K562 (cell line): Measurements from ENCODE around the gene ERCC2. TPM values are rescaled to one million over a fixed set of nuclear protein-coding genes. Genes with fewer than 3 reads are reported as not detected.
A peak's percentile ranks its signal among the peaks of the same experiment; 100 is the strongest.

Source experiments
- CTCFL ChIP-seq: IDR thresholded peaks from 2 replicates; pipeline ENCODE4 v1.6.1; 2011; ENCODE audit warnings: borderline replicate concordance, low read depth, mild to moderate bottlenecking, moderate library complexity, low read length; ENCODE audit not compliant: insufficient read depth, poor library complexity, severe bottlenecking
- GABPB1 ChIP-seq: sonication (generic); formaldehyde crosslinking; IDR thresholded peaks from 2 replicates; pipeline ENCODE4 v1.8.0; 2022; ENCODE audit warnings: mild to moderate bottlenecking, missing genetic modification reagents
- HDAC1 ChIP-seq, 2 experiments: fragments of 450-650 bp; IDR thresholded peaks; 2 replicates each; pipeline ENCODE4 v1.6.1; 2016 to 2017; ENCODE audit warnings: inconsistent platforms in 1 of 2, mild to moderate bottlenecking in 1 of 2, moderate library complexity in 1 of 2
- HDAC3 ChIP-seq: fragments of 450-650 bp; IDR thresholded peaks from 2 replicates; pipeline ENCODE4 v1.6.1; 2018; ENCODE audit warnings: borderline replicate concordance, mild to moderate bottlenecking, moderate library complexity; ENCODE audit not compliant: partially characterized antibody
- KLF10 ChIP-seq: fragments of 250-450 bp; sonication (Bioruptor Pico); IDR thresholded peaks from 2 replicates; pipeline ENCODE4 v1.6.1; 2021; ENCODE audit warnings: matching md5 sums
- MLX ChIP-seq, 2 experiments: fragments of 450-650 bp in 1 of 2; sonication (generic) in 1 of 2; formaldehyde crosslinking; conservative IDR thresholded peaks; 2 replicates each; pipeline versions ENCODE4 v1.4.0 to v1.8.1; 2020 to 2022; ENCODE audit warnings: mild to moderate bottlenecking in 1 of 2, missing genetic modification reagents in 1 of 2
- NFE2L1 ChIP-seq: fragments of 450-650 bp; IDR thresholded peaks from 2 replicates; pipeline ENCODE4 v1.6.1; 2016; ENCODE audit warnings: missing genetic modification characterization, low read depth, mild to moderate bottlenecking, missing compliant biosample characterization, moderate library complexity, borderline replicate concordance
- SOX6 ChIP-seq: fragments of 450-650 bp; IDR thresholded peaks from 2 replicates; pipeline ENCODE4 v1.6.1; 2014; ENCODE audit warnings: mild to moderate bottlenecking
- THRA ChIP-seq: fragments of 450-650 bp; IDR thresholded peaks from 2 replicates; pipeline ENCODE4 v1.6.1; 2017; ENCODE audit warnings: mild to moderate bottlenecking, moderate library complexity
- ZNF23 ChIP-seq: fragments of 250-450 bp; sonication (Bioruptor Pico); IDR thresholded peaks from 2 replicates; pipeline ENCODE4 v1.4.0; 2020; ENCODE audit warnings: mild to moderate bottlenecking
- ZNF318 ChIP-seq, 2 experiments: fragments of 450-650 bp; IDR thresholded peaks; 2 replicates each; pipeline ENCODE4 v1.6.1; 2016; ENCODE audit warnings: mild to moderate bottlenecking in 2 of 2, borderline replicate concordance in 1 of 2, low read depth in 1 of 2, moderate library complexity in 1 of 2
- ZNF76 ChIP-seq: fragments of 250-450 bp; sonication (Bioruptor Pico); IDR thresholded peaks from 2 replicates; pipeline ENCODE4 v1.4.0; 2020; ENCODE audit warnings: mild to moderate bottlenecking, moderate library complexity, borderline replicate concordance
- polyA plus RNA-seq, 8 experiments: library from polyadenylated mRNA; depleted of rRNA in 4 of 8; stranded (reverse) in 5 of 8; unstranded in 3 of 8; fragments of >200 nt; fragmentation: Nextera tagmentation in 2 of 8; fragmentation: Illumina TruSeq in 1 of 8; extraction: Ambion mirVana in 2 of 8; extraction: Trizol in 1 of 8; gene quantifications; 2 replicates each; pipeline versions ENCODE4 v1.2.1 to v1.2.3, GENCODE V29; 2011 to 2014; ENCODE audit warnings: inconsistent platforms in 1 of 8, missing spikeins in 1 of 8
- total RNA-seq, 7 experiments: library from RNA; depleted of rRNA in 6 of 7; stranded (reverse); fragments of >200 nt in 6 of 7; fragmentation: Illumina TruSeq in 2 of 7; extraction: Trizol in 2 of 7; gene quantifications; 2 replicates each; pipeline versions ENCODE4 v1.2.1 to v1.2.3, GENCODE V29; 2011 to 2021; ENCODE audit warnings: low replicate concordance in 1 of 7

Gene ERCC2
- total and polyA plus RNA-seq, 9 of the 15 experiments (the other 6 are each of a cell fraction or from before 2014, with no cell fraction given) = 2.2 to 55.9 (median 23.4) TPM

GRCh38 chr19:45405435-45406225, 35.3 kb upstream of the ERCC2 start (continued):
- TF ChIP-seq CTCFL (no peak), HDAC3 (peak; percentile 81), ZNF23 (no peak), THRA (no peak), SOX6 (no peak), GABPB1 (CRISPR knock-in tag) (peak; percentile 24; the same call in 1 of the 2 replicates), NFE2L1 (no peak), KLF10 (CRISPR knock-in tag) (no peak), ZNF318 (IDR thresholded peaks at IDR 0.05; ENCODE audit: borderline replicate concordance in 1 of 2, low read depth in 1 of 2) (no peak), MLX (CRISPR knock-in tag; conservative IDR thresholded peaks at IDR 0.05) (no peak), ZNF76 (no peak; the same call in 1 of the 2 replicates), HDAC1 (IDR thresholded peaks at IDR 0.05) (peak in 1 of 2 experiments; percentile 97; a peak in 2 of 4 replicates)
